ENCODE results near the gene C19orf38. TPM values are rescaled to one million over a fixed set of nuclear protein-coding genes. Genes with fewer than 3 reads are reported as not detected.

C19orf38 gene
- total RNA-seq, 2 experiments from 2014 or later = 1.8 to 2.1 TPM

DNA sequence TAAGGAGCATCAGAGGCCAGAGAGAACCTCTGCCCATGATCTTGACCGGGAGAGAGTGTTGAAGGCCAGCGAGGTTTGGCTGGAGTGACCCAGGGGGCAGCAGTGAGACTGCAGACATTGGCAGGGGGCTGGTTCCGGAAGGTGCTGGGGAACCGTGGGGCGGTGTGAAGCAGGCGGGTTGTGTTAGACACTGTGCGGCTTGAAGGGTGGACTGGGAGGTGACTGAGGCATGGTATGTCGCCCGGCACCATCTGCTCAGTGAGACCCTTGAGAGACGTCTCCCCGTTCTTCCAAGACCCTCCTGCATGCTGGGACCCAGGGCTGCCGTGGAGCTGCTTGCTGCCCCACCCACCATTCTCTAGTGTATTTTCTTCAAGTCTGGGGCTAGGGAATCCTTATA lies 47.7 kb downstream of the C19orf38 start:
- H3K9me3 Mint-ChIP-seq = no peaks in the 10 kb centered on the region
- H3K9me3 ChIP-seq (ENCODE audit: control insufficient read depth in 1 of 2, insufficient read depth in 1 of 2, low read length in 2 of 2) = no peaks in the 10 kb centered on the region
- H3K4me3 ChIP-seq (ENCODE audit: low read length) = no peak overlapping the region
- H3K36me3 ChIP-seq (ENCODE audit: insufficient read depth, low read length) = no peaks in the 10 kb centered on the region
- no peak overlapping the region for H3K27ac Mint-ChIP-seq
- no peaks in the 10 kb centered on the region for H3K27me3 Mint-ChIP-seq
- DNase-seq (no peak), ATAC-seq (ENCODE audit: poor library complexity) (no peak)
- ChIA-PET POLR2A (no interaction called here), CTCF (no interaction called here)
- no peak overlapping the region for H3K27ac ChIP-seq (ENCODE audit: low read depth in 1 of 2, low read length in 2 of 2)
- H3K4me1 Mint-ChIP-seq (ENCODE audit: low read depth) = peaks cover 16% of the 10 kb centered on the region
- H3K36me3 Mint-ChIP-seq (ENCODE audit: low read depth) = no peaks in the 10 kb centered on the region
- H3K4me3 Mint-ChIP-seq = no peak overlapping the region
- H3K27me3 ChIP-seq (ENCODE audit: control insufficient read depth in 1 of 2, insufficient read depth in 2 of 2, low read length in 2 of 2) = no peaks in the 10 kb centered on the region
- no peak for TF ChIP-seq CTCF (IDR thresholded peaks at IDR 0.05)
- intact Hi-C loops (cut with DNase I, micrococcal nuclease) = no loop called here
- peaks cover 14% of the 10 kb centered on the region for H3K4me1 ChIP-seq (ENCODE audit: insufficient read depth, low read length)

GRCh38 chr19:10896851-10897526 lies 48.8 kb downstream of the C19orf38 start:
- H3K27me3 Mint-ChIP-seq = no peaks in the 10 kb centered on the region
- no peaks in the 10 kb centered on the region for H3K36me3 Mint-ChIP-seq (ENCODE audit: low read depth)
- peak in 1 of 14 experiments; percentile 9 for DNase-seq
- Histone ChIP-seq H3K27ac (ENCODE audit: low read depth in 1 of 2, low read length in 2 of 2) (no peak overlapping the region), H3K27me3 (ENCODE audit: control insufficient read depth in 1 of 2, insufficient read depth in 2 of 2, low read length in 2 of 2) (no peaks in the 10 kb centered on the region), H3K4me1 (ENCODE audit: insufficient read depth, low read length) (peaks cover 14% of the 10 kb centered on the region), H3K36me3 (ENCODE audit: insufficient read depth, low read length) (no peaks in the 10 kb centered on the region), H3K9me3 (ENCODE audit: control insufficient read depth in 1 of 2, insufficient read depth in 1 of 2, low read length in 2 of 2) (peaks cover 0 to 3% of the 10 kb centered on the region in 2 experiments), H3K4me3 (ENCODE audit: low read length) (no peak overlapping the region)
- H3K27ac Mint-ChIP-seq = no peak overlapping the region
- no peak for ATAC-seq (ENCODE audit: poor library complexity)
- H3K9me3 Mint-ChIP-seq = no peaks in the 10 kb centered on the region
- no peak overlapping the region for H3K4me3 Mint-ChIP-seq
- intact Hi-C loops (cut with DNase I, micrococcal nuclease) = no loop called here
- ChIA-PET POLR2A (no interaction called here), CTCF (no interaction called here)
- peaks cover 16% of the 10 kb centered on the region for H3K4me1 Mint-ChIP-seq (ENCODE audit: low read depth)
- TF ChIP-seq CTCF (IDR thresholded peaks at IDR 0.05) = no peak

GRCh38 chr19:10898633-10899032 lies 50.4 kb downstream of the C19orf38 start:
- no peak for ATAC-seq (ENCODE audit: poor library complexity)
- intact Hi-C loops (cut with DNase I, micrococcal nuclease) = no loop called here
- Mint-ChIP-seq H3K4me3 (no peak overlapping the region), H3K36me3 (ENCODE audit: low read depth) (peaks cover 11% of the 10 kb centered on the region), H3K4me1 (ENCODE audit: low read depth) (peaks cover 16% of the 10 kb centered on the region), H3K27ac (no peak overlapping the region), H3K27me3 (no peaks in the 10 kb centered on the region), H3K9me3 (peaks cover 5% of the 10 kb centered on the region)
- Histone ChIP-seq H3K36me3 (ENCODE audit: insufficient read depth, low read length) (no peaks in the 10 kb centered on the region), H3K27me3 (ENCODE audit: control insufficient read depth in 1 of 2, insufficient read depth in 2 of 2, low read length in 2 of 2) (no peaks in the 10 kb centered on the region), H3K27ac (ENCODE audit: low read depth in 1 of 2, low read length in 2 of 2) (no peak overlapping the region), H3K4me1 (ENCODE audit: insufficient read depth, low read length) (peaks cover 14% of the 10 kb centered on the region), H3K9me3 (ENCODE audit: control insufficient read depth in 1 of 2, insufficient read depth in 1 of 2, low read length in 2 of 2) (peaks cover 0 to 5% of the 10 kb centered on the region in 2 experiments), H3K4me3 (ENCODE audit: low read length) (no peak overlapping the region)
- TF ChIP-seq CTCF (IDR thresholded peaks at IDR 0.05) = no peak
- no peak for DNase-seq
- CTCF ChIA-PET = no interaction called here
- POLR2A ChIA-PET = no interaction called here
